Measurements from ENCODE around the gene SLC35A1.

DNA sequence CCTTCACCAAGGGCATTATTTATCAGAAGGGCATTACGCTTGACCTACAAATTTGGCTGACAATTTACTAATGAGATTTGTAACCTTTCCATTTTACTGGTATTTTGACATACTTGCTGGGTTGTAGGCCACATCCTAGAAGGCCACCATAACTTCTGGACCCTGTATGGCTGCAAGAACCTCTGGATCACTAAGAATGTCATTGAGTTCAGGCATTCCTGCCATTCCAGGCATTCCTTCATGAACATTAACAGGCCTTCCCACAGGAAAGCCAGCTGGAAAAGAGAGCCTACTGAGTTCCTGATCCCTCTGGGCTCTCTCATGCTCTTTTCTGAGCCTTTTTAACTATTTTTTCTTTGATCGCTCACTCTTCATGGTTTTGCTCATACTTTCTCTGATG is 28.4 kb upstream of the SLC35A1 start:
- no peak for TF ChIP-seq EZH2 (IDR thresholded peaks at IDR 0.05; ENCODE audit: borderline replicate concordance, low read length)
- TF ChIP-seq, protein P1, sequence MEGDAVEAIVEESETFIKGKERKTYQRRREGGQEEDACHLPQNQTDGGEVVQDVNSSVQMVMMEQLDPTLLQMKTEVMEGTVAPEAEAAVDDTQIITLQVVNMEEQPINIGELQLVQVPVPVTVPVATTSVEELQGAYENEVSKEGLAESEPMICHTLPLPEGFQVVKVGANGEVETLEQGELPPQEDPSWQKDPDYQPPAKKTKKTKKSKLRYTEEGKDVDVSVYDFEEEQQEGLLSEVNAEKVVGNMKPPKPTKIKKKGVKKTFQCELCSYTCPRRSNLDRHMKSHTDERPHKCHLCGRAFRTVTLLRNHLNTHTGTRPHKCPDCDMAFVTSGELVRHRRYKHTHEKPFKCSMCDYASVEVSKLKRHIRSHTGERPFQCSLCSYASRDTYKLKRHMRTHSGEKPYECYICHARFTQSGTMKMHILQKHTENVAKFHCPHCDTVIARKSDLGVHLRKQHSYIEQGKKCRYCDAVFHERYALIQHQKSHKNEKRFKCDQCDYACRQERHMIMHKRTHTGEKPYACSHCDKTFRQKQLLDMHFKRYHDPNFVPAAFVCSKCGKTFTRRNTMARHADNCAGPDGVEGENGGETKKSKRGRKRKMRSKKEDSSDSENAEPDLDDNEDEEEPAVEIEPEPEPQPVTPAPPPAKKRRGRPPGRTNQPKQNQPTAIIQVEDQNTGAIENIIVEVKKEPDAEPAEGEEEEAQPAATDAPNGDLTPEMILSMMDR (IDR thresholded peaks at IDR 0.05; ENCODE audit: low read length) = no peak
